Measurements from ENCODE around the gene SYNE2.
A peak's percentile ranks its signal among the peaks of the same experiment; 100 is the strongest.
"Not testable (repeated sequence)": the region's sequence is repeated elsewhere in the genome, so short reads cannot be mapped to it uniquely, and the experiment has no call there.

SYNE2 gene

DNA sequence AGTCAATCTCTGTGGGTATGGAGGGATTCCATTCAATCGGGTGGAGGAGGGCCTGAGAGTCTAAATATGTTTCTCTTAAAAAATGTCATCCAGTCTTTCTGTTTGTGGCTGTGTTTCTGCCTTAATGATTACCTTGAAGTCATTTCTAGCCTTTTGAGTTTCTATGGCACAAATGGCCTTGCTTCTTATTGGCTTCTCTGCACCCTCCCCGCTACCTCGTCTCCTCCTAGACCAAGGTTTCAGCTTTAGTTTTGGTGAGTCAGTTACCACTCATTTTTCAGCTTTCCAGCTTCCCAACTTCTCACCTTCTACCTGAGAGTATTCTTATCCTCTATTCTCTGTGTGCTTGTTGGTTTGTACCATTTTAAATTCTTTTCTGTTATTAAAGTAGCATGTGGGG, 159.2 kb downstream of the SYNE2 start:
- no peak for DNase-seq (ENCODE audit: low spot score)

DNA sequence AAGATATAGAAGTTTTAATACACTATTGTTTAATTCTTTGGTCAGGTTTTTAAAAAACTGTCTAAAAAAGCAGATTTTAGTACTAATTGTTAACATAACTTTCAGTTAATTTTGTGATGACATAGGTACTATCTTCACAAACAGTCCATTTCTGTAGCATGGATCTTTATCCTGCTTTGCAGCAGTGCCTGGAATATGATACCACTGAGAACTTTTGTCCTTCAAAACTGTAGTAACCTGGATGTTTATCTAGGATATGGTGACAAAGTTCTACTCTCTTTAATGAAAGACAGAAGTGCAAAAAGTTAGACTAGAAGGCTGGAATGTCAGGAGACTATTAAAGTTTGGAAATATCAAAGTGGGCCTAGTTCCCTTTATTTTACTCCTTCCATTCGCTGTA, 159.9 kb downstream of the SYNE2 start:
- DNase-seq (ENCODE audit: low spot score) = no peak

DNA sequence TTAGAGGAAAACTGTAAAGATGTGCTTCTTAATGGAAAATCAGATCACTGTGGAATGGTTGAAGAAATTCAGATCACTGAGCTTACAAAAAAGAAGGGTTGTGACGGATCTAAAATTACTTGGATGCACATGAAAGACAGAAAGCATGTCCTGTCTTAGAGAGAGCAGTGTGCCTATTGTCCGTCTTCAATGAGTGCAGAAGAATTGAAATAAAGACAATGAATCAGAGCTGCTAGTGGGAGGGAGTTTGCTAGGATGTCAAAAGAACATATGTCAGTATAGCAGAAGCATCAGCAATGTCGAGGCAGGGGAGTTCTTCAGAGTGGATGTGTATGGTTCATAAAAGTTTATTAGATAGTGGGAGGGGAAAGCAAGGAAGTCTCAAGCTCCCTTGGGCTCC, 172.7 kb downstream of the SYNE2 start:
- DNase-seq (ENCODE audit: low spot score) = no peak

DNA sequence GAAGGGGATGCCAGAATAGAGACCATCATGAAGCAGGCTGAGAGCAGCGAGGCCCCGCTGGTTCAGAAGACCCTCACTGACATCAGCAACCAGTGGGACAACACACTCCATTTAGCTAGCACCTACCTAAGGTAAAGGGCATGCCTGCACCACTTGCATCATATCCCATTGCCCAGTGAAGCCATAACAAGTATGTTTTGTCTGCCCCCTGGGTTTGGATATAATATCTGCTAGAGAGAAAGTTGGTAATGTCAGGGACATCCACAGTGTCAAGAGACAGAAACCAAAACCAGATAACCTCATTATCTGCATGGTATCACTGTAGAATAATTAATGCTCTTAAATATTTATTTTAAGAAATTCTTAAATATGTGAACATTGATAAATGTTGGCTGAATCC, 173.8 kb downstream of the SYNE2 start:
- no peak for DNase-seq (ENCODE audit: low spot score)

DNA sequence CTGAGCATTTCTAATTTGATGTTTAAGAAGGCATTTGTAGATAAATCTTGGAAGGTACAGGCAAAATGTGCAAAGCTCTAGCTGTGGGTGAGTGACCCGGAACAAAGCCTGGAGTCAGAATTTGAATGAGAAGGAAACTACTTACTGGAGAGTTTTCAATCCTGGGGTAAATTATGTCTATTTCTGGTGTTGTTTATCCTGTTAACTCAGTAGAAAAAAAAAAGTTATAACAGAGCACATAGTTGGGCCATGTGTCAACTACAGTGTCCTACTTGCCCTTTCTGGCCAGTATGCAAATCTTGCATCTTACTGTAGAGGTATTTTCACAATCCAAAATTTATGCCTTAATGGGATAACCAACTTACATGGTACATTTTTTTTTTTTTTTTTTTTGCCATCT, 182.3 kb downstream of the SYNE2 start:
- DNase-seq (ENCODE audit: low spot score) = peak; percentile 19

DNA sequence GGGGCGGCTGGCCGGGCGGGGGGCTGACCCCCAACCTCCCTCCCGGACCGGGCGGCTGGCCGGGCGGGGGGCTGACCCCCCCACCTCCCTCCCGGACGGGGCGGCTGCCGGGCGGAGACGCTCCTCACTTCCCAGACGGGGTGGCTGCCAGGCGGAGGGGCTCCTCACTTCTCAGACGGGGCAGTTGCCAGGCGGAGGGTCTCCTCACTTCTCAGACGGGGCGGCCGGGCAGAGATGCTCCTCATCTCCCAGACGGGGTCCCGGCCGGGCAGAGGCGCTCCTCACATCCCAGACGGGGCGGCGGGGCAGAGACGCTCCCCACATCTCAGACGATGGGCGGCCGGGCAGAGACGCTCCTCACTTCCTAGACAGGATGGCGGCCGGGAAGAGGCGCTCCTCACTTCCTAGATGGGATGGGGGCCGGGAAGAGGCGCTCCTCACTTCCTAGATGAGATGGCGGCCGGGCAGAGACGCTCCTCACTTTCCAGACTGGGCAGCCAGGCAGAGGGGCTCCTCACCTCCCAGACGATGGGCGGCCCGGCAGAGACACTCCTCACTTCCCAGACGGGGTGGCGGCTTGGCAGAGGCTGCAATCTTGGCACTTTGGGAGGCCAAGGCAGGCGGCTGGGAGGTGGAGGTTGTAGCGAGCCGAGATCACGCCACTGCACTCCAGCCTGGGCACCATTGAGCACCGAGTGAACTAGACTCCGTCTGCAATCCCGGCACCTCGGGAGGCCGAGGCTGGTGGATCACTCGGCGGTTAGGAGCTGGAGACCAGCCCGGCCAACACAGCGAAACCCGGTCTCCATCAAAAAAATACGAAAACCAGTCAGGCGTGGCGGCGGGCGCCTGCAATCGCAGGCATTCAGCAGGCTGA, 185.3 kb downstream of the SYNE2 start:
- not testable (repeated sequence) for DNase-seq (ENCODE audit: low spot score)

DNA sequence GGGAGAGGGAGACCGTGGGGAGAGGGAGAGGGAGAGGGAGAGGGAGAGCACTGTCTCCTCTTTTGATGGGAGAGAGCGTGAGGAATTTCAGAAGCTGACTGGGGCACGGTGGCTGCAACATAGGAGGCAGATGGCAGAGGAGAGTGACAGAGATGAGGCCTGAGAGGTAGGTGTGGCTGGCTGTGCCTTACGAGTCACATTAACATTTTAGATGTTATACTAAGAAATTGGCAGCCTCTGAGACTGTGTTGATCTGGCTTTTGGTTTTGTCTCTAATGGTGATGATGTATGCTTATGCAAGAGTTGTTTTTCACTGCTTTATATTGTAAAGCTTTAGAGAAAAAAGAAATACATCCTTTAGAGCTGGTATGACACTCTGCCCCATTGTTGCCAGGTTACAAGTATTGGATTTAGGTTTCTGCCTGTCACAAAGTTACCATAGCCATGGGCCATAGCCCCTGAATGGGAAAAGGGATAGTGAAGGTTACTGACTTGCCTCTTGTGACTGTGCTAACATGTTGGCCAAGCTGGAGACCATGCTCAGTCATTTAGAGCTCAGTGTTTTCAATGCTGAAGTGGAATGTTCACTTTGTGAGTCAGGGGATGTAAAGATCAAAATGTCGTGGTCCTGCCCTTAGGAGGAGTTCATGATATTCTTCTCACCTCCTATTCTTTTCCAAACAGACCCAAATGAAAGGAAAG, 186.2 kb downstream of the SYNE2 start:
- no peak for DNase-seq (ENCODE audit: low spot score)

DNA sequence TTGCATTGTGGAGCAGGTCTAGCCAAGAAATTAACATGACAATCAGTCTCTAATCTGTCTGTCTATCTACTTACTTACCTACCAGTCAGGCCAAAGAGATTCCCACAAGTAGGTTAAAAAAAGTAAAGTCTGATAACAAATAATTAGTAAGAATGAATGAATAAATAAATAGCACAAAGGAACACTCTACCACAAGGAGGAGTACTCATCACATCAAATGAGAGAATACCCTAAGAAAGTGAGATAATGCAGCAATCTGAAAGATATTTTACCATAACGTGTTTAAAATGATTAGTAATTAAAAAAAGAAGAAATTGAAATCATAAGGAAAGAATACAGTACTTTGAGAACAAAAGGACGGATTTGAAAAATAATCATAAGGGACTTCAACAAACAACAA, 187.2 kb downstream of the SYNE2 start:
- no peak for DNase-seq (ENCODE audit: low spot score)

DNA sequence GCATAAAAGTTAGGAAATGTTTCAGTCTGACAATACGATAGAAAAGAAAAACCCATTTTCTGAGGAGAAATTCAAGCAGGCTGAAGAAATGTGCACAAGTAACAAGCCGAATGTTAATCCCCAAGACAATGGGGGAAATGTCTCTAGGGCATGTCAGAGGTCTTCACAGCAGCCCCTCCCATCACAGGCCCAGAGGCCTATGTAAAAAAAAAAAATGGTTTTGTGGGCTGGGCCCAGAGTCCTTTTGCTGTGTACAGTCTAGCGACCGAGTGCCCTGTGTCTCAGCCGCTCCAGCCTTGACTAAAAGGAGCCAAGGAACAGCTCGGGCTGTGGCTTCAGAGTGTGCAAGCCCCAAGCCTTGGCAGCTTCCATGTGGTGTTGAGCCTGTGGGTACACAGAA, 190.5 kb downstream of the SYNE2 start:
- not testable (repeated sequence) for DNase-seq (ENCODE audit: low spot score)

DNA sequence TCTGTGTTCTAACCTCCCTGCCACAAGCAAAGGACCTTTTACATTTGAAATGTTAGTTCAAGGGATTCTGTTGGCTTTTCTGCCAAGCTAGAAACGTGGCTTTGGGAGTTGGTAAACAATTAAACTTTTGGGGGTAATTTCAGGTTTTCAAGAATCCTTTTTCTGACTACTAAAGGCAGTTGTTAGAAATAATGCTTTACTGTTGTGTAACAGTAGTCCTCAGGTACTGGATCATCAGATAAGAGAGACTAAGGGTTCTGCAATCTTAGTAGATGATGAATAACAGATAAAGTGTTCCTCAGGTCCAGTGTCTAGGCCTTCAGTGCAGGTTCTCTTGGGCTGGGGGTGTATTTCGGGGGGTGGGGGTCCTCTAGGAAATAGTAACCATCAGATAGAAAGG, 192.3 kb downstream of the SYNE2 start:
- DNase-seq (ENCODE audit: low spot score) = no peak

DNA sequence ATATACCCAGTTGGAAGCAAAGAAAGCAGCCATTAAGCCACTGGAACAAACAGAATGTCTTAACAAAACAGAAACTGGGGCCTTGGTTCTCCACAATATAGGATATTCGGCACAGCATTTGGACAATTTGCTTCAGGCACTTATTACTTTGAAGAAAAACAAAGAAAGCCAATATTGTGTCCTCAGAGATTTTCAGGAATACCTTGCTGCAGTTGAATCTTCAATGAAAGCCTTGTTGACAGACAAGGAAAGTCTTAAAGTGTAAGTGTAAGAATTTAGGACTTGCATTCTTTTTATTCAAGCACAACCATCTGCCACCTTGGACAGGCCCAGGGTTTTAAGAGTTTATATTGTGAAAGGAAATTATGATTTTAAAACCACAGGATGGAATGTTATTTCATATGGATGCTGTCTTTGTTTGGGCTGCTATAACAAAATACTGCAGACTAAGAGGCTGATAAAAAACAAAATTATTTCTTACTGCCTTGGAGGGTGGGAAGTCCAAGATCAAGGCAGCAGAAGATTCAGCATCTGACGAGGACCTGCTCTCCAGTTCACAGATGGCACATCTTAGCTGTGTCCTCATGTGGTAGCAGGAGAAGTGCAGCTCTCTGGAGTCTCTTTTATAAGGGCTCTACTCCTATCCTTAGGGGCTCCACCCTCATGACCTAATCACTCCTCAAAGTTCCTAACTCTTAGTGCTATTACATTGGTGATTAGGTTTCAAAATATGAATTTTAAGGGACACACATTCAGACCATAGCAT, 197.0 kb downstream of the SYNE2 start:
- DNase-seq (ENCODE audit: low spot score) = no peak

DNA sequence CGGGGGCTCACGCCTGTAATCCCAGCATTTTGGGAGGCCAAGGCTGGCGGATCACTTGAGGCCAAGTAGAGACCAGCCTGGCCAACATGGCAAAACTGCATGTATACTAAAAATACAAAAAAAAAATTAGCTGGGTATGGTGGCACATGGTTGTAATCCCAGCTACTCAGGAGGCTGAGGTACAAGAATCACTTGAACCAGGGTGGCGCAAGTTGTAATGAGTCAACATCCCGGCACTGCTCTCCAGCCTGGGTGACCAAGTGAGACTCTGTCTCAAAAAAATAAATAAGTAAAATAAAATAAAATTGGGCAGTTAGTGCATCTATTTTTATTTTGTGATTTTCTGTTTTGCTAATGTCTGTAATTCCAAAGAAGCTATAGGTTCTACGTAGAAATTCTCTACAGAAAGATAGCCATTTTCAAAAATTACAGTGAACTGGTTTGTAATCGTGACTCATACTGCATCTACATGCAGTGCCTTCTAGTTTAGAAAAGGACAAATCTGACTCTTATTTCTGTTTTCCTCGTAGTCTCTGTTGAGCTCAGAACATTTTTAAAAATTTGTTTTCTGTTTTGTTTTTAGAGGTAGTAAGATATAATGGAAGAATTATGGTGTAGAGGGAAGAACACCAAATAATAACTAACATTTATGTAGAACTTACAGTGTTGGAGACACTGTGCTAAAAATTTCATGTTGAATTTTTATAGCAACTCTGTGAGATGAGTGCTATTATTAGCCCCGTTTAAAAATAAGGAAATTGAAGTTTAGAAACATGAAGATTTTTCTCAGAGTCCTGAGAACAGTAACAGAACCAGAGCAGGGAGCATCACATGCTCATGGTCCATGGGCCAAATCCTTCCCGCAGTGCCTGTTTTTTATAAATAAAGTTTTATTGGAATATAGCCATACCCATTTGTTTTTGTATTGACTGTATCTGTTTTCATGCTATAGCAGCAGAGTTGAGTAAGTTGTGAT, 201.2 kb downstream of the SYNE2 start:
- peak; percentile 23 for DNase-seq (ENCODE audit: low spot score)

DNA sequence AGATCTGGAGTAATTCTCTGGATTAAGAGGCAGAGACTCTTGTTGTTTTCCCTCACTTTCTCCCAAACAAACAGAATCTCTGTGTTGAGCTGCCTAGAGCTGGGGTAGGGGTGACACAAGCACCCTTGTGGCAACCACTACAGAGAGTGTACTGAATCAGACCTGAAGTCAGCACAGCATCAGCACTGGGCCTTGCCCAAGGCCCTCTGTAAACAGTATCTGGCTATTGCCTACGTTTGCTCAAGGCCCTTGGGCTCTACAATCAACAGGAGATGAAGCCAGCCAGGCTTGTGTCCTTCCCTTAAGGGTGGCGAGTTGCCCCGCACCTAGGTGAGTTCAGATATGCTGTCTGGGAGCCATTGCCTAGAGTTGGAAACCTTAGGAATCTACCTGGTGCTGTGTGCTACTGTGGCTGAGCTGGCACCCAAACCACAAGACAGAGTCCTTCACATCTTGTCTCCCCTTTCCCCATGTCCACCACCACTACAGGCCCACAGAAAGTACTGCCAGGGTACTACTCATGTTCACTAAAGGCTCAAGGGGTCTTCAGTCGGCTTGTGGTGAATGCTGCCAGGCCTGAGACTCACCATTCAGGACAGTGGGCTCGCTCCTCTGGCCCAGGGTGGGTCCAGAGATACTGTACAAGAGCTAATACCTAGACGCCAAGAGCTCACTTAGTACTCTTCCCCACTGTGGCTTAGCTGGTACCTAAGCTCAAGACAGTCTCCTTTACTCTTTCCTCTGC, 206.8 kb downstream of the SYNE2 start:
- DNase-seq (ENCODE audit: low spot score) = no peak

DNA sequence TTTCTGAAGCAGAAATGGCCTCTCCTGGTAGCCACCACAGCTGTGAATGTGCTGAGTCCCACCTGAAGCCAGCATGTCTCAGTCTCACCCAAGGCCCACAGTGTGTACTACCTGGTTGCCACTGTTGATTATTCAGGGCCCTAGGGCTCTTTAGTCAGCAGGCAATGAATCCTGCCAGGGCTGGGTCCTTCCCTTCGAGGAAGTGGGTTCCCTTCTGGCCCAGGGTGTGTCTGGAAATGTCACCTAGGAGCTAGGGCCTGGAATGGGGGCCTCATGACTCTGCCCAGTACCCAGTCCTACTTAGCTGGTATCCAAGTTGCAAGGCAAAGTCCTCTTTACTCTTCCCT, 207.4 kb downstream of the SYNE2 start:
- peak; percentile 43 for DNase-seq (ENCODE audit: low spot score)

DNA sequence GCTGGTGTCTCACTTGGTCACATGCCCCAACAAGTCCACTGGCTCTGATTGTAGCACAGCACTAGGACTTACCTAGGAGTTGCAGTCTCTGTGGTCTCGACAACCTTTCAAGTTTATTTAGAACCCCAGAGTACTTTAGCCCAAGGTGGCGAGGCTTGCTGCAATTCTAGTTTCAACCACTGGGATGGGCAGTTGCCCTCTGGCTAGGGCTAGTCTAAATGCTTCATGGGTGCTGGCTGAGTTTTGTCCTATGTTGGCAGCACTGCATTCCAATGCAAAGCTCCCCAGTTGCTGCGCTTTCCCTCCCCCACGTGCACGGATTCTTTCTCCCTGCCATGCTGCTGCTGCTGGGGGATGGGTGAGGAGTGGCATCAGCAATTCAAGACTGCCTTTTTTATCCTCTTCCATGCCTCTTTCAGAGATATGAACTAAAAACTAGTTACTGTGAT, 207.9 kb downstream of the SYNE2 start:
- DNase-seq (ENCODE audit: low spot score) = peak; percentile 43

DNA sequence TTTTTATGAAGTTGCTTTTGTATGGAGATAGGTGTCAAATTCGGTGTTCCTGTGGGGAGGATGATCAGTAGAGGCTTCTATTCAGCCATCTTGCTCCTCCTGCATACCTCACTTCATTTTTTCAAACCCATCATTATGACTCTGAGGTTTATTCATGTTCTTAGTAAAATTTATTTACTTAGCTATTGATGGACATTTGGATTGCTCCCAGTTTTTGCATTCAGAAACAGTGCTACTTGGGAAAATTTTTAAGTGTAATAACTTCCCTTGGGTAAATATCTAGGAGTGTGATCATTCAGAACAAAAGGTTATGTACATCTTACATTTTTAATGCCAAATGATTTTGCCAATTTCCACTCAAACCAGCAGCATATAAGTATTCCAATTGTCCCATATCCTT, 208.3 kb downstream of the SYNE2 start:
- no peak for DNase-seq (ENCODE audit: low spot score)

DNA sequence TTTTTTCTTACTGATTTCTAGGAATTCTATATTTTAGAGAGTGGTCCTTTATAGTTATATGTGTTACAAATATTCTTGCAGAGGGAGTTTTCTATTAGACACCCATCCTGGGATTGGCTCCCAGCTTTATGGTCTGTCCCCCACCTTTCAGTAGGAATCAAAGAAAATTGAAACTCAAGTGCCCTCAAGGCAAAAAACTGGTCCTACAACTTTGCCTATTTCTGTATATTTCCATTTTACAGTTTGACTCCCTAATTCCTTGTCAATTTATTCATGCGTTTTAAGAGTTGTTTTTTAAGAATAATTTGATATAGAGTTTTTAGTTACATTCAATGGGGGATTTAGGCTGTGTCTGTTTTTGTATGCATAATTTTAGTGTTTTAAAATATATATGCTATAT, 208.9 kb downstream of the SYNE2 start:
- DNase-seq (ENCODE audit: low spot score) = no peak

DNA sequence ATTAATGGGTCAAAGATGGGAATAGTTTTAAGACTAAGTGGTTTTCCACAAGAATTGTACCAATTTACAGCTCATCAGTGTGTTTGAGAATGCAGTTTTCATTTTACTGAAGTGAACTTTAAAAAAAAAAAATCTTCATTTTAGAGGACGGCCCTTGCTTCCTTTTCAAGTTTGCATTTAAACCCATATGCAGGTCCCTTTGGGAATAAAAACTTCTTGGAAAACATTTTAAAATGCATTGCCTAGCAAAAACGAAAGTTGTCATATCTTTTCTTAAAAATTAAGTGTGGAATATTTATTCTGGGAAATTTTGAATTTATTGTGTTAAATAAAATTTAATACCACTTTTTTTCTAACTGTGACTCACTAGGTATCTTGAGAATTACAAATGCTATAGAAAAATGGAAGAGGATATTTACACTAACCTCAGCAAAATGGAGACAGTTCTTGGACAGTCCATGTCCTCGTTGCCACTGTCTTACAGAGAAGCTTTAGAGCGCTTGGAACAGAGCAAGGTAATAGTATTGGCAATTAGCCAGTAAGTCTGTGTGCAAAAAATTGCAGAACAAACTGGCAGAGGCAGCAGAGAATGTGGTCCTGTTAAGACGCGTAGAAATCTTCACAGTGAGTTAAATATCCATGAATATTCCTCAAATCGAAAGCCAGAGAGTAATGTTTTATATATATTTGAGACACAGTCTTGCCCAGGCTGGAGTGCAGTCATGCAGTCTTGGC, 209.7 kb downstream of the SYNE2 start:
- DNase-seq (ENCODE audit: low spot score) = no peak

DNA sequence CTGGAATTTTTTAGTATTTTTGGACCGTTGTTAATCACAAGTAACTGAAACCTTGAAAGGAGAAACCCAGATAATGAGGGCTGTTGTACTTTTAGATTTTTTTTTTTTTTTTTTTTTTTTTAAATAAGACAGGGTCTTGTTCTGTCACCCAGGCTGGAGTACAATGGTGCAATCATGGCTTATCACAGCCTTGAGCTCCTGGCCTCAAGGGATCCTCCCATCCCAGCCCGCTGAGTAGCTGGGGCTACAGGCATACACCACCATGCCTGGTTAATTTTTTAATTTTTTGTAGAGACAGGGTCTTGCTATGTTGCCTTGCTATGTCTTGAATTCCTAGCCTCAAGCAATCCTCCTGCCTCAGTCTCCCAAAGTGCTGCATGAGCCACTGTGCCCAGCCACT, 211.6 kb downstream of the SYNE2 start:
- DNase-seq (ENCODE audit: low spot score) = no peak

All from kidney tubule cell (primary cell).